IMR-90 (cell line): ENCODE results near the gene ARHGAP24.

Source experiments
- BHLHE40 ChIP-seq: fragments of 150-350 bp; IDR thresholded peaks from 2 replicates; pipeline ENCODE4 v1.6.1; 2016; ENCODE audit warnings: mild to moderate bottlenecking, low read depth, low read length
- CEBPB ChIP-seq: IDR thresholded peaks from 2 replicates; pipeline ENCODE4 v1.6.1; 2012; ENCODE audit warnings: low read depth, low read length, improper control_type of control experiment
- CHD1 ChIP-seq: IDR thresholded peaks from 2 replicates; pipeline ENCODE4 v1.6.1; 2012; ENCODE audit warnings: low read depth, low read length, improper control_type of control experiment
- CTCF ChIP-seq: conservative IDR thresholded peaks from 2 replicates; pipeline ENCODE4 v1.5.1; 2012; ENCODE audit warnings: mild to moderate bottlenecking, low read depth, low read length, improper control_type of control experiment
- ELK1 ChIP-seq: fragments of 150-350 bp; IDR thresholded peaks from 2 replicates; pipeline ENCODE4 v1.6.1; 2016; ENCODE audit warnings: low read depth, mild to moderate bottlenecking, low read length, moderate library complexity, borderline replicate concordance
- FOS ChIP-seq: fragments of 150-350 bp; IDR thresholded peaks from 2 replicates; pipeline ENCODE4 v1.6.1; 2016; ENCODE audit warnings: low read depth, low read length
- MAFK ChIP-seq: IDR thresholded peaks from 2 replicates; pipeline ENCODE4 v1.6.1; 2012; ENCODE audit warnings: low read depth, low read length, improper control_type of control experiment
- MXI1 ChIP-seq: IDR thresholded peaks from 2 replicates; pipeline ENCODE4 v1.6.1; 2012; ENCODE audit warnings: low read depth, mild to moderate bottlenecking, low read length, moderate library complexity, borderline replicate concordance
- POLR2A ChIP-seq: IDR thresholded peaks from 2 replicates; pipeline ENCODE4 v1.6.1; 2012; ENCODE audit warnings: mild to moderate bottlenecking, low read depth, low read length
- RAD21 ChIP-seq: IDR thresholded peaks from 2 replicates; pipeline ENCODE4 v1.6.1; 2012; ENCODE audit warnings: low read length, improper control_type of control experiment
- RCOR1 ChIP-seq: IDR thresholded peaks from 2 replicates; pipeline ENCODE4 v1.6.1; 2012; ENCODE audit warnings: mild to moderate bottlenecking, low read length, improper control_type of control experiment; ENCODE audit not compliant: insufficient replicate concordance
- RFX5 ChIP-seq: IDR thresholded peaks from 2 replicates; pipeline ENCODE4 v1.8.0; 2012; ENCODE audit warnings: low read depth, mild to moderate bottlenecking, low read length, moderate library complexity
- SMC3 ChIP-seq: fragments of 150-350 bp; IDR thresholded peaks from 2 replicates; pipeline ENCODE4 v1.6.1; 2016; ENCODE audit warnings: low read depth, mild to moderate bottlenecking, antibody characterized with exemption, low read length, moderate library complexity
- USF2 ChIP-seq: fragments of 150-350 bp; IDR thresholded peaks from 2 replicates; pipeline ENCODE4 v1.6.1; 2017; ENCODE audit warnings: mild to moderate bottlenecking, antibody characterized with exemption, low read length, low read depth

GRCh38 chr4:85708468-85708867, 233.5 kb downstream of the ARHGAP24 start:
- TF ChIP-seq CHD1 (no peak), CTCF (no peak), RAD21 (no peak), MAFK (no peak), POLR2A (no peak), USF2 (no peak), RFX5 (no peak), BHLHE40 (no peak), SMC3 (no peak), ELK1 (no peak), CEBPB (no peak), MXI1 (no peak), FOS (no peak), RCOR1 (no peak)
